ENCODE measurements around the gene SLC9A6.
A peak's percentile ranks its signal among the peaks of the same experiment; 100 is the strongest.
"Not testable (repeated sequence)": the region's sequence is repeated elsewhere in the genome, so short reads cannot be mapped to it uniquely, and the experiment has no call there.

SLC9A6 gene

DNA sequence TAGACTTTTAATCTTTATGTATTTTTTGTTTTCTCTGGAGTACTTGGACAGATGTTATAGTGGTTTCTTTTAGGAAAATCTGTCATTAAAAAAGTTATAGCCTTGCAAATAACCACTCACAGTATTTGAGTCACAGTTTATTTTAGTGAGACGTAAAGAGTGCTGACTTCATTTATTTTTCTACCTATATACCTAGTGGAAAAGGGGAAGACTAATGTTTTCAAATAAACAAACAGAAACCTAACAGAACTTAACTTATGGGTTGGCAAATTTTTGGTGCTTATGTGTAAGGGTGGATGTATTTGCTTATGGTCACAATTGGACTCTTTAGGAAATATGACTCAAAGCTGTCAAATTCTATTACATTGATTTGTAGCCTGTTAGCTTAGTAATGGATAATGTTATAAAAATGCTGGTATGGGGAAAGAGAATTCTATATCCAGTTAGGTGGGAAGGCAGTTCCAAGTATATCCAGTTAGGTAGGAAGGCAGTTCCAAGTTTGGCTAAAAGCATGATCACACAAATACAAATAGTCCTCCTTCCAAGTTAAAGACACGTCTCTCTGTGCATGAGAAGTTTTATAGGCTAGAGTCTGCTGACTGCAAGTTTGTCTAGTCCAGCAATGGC, 61.9 kb downstream of the SLC9A6 start:
- peaks cover 12% of the 10 kb centered on the region for H3K4me1 ChIP-seq (ENCODE audit: insufficient read depth, poor library complexity, severe bottlenecking)
- no peaks in the 10 kb centered on the region for H3K36me3 ChIP-seq (ENCODE audit: low read depth)
- H3K9me3 ChIP-seq (ENCODE audit: severe bottlenecking): no peaks in the 10 kb centered on the region
- no peaks in the 10 kb centered on the region for H3K27me3 ChIP-seq (ENCODE audit: insufficient read depth, poor library complexity, severe bottlenecking)
- no peak for DNase-seq (ENCODE audit: low spot score)
- peak; percentile 85 for ATAC-seq (ENCODE audit: low read depth)
- H3K27ac ChIP-seq (ENCODE audit: poor library complexity, severe bottlenecking): peak overlapping the region; percentile 33
- TF ChIP-seq, protein P1, sequence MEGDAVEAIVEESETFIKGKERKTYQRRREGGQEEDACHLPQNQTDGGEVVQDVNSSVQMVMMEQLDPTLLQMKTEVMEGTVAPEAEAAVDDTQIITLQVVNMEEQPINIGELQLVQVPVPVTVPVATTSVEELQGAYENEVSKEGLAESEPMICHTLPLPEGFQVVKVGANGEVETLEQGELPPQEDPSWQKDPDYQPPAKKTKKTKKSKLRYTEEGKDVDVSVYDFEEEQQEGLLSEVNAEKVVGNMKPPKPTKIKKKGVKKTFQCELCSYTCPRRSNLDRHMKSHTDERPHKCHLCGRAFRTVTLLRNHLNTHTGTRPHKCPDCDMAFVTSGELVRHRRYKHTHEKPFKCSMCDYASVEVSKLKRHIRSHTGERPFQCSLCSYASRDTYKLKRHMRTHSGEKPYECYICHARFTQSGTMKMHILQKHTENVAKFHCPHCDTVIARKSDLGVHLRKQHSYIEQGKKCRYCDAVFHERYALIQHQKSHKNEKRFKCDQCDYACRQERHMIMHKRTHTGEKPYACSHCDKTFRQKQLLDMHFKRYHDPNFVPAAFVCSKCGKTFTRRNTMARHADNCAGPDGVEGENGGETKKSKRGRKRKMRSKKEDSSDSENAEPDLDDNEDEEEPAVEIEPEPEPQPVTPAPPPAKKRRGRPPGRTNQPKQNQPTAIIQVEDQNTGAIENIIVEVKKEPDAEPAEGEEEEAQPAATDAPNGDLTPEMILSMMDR (IDR thresholded peaks at IDR 0.05; ENCODE audit: poor library complexity, severe bottlenecking): no peak
- H3K4me3 ChIP-seq (ENCODE audit: severe bottlenecking): no peak overlapping the region

DNA sequence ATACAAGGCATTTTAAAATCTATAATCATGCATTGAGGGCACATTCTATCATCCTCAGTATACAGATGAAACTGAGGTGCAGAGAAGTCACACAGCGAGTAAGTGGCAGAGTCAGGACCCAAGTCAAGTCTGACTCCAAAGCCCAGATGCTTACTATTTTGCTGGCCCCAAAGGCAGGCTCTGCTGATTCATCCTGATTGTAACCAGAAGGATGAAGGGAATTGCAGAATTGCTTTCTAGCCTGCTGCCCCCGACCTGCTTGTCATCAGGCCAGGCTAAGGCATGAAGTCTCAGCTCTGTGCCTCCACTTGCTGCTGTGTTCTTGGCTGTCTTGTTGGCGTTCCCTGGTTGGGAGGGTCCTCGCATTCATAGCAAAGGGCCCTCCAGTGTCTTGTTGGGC, 62.7 kb downstream of the SLC9A6 start:
- TF ChIP-seq, protein P1 (IDR thresholded peaks at IDR 0.05; ENCODE audit: poor library complexity, severe bottlenecking): no peak
- Histone ChIP-seq H3K9me3 (ENCODE audit: severe bottlenecking) (no peaks in the 10 kb centered on the region), H3K27me3 (ENCODE audit: insufficient read depth, poor library complexity, severe bottlenecking) (no peaks in the 10 kb centered on the region), H3K4me3 (ENCODE audit: severe bottlenecking) (no peak overlapping the region), H3K36me3 (ENCODE audit: low read depth) (no peaks in the 10 kb centered on the region), H3K27ac (ENCODE audit: poor library complexity, severe bottlenecking) (peak overlapping the region; percentile 33), H3K4me1 (ENCODE audit: insufficient read depth, poor library complexity, severe bottlenecking) (peaks cover 12% of the 10 kb centered on the region)
- DNase-seq (ENCODE audit: low spot score) (no peak), ATAC-seq (ENCODE audit: low read depth) (no peak; the same call in 2 of the 3 replicates)

DNA sequence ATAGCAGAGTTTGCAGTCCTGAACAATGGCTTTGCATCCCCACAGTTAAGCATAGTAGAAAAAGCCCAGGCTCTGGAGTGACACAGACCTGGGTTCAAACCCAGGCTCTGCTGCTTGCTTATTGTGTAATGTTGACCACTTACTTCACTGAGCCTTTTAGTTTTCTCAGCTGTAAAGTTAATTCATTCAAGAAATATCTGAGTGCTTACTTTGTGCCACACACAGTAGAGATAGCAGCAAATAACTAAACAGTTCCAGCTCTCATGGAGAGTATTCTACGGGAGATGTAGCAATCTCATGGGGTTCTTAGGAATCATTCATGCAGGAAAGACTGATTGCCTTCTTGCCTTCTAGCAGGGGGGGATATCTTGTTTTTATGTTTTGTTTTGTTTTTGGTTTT, 63.2 kb downstream of the SLC9A6 start:
- DNase-seq (ENCODE audit: low spot score) (no peak), ATAC-seq (ENCODE audit: low read depth) (no peak)
- H3K4me1 ChIP-seq (ENCODE audit: insufficient read depth, poor library complexity, severe bottlenecking): peaks cover 12% of the 10 kb centered on the region
- no peak overlapping the region for H3K27ac ChIP-seq (ENCODE audit: poor library complexity, severe bottlenecking)
- H3K9me3 ChIP-seq (ENCODE audit: severe bottlenecking): no peaks in the 10 kb centered on the region
- H3K27me3 ChIP-seq (ENCODE audit: insufficient read depth, poor library complexity, severe bottlenecking): no peaks in the 10 kb centered on the region
- TF ChIP-seq, protein P1 (IDR thresholded peaks at IDR 0.05; ENCODE audit: poor library complexity, severe bottlenecking): no peak
- no peaks in the 10 kb centered on the region for H3K36me3 ChIP-seq (ENCODE audit: low read depth)
- H3K4me3 ChIP-seq (ENCODE audit: severe bottlenecking): no peak overlapping the region

DNA sequence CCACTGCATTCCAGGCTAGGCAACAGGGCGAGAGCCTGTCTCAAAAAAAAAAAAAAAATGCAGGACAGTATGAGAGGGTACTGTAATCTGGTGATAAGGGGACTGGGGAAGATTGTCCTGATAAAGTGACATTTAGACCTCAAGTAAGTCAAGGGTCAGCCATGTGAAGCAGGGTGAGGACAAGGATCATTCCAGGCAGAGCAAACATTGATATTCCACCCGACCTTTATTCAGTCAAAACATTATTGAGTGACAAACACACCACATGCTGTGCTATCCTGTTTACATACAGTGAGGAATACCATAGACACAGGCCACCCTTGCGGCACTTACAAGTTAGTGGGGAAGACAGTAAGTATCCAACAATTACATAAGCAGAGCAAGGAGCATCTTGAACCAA, 64.4 kb downstream of the SLC9A6 start:
- H3K4me3 ChIP-seq (ENCODE audit: severe bottlenecking): no peak overlapping the region
- no peak overlapping the region for H3K27ac ChIP-seq (ENCODE audit: poor library complexity, severe bottlenecking)
- no peaks in the 10 kb centered on the region for H3K9me3 ChIP-seq (ENCODE audit: severe bottlenecking)
- TF ChIP-seq, protein P1 (IDR thresholded peaks at IDR 0.05; ENCODE audit: poor library complexity, severe bottlenecking): no peak
- peaks cover 12% of the 10 kb centered on the region for H3K4me1 ChIP-seq (ENCODE audit: insufficient read depth, poor library complexity, severe bottlenecking)
- no peak for ATAC-seq (ENCODE audit: low read depth)
- DNase-seq (ENCODE audit: low spot score): no peak
- H3K27me3 ChIP-seq (ENCODE audit: insufficient read depth, poor library complexity, severe bottlenecking): no peaks in the 10 kb centered on the region
- no peaks in the 10 kb centered on the region for H3K36me3 ChIP-seq (ENCODE audit: low read depth)

DNA sequence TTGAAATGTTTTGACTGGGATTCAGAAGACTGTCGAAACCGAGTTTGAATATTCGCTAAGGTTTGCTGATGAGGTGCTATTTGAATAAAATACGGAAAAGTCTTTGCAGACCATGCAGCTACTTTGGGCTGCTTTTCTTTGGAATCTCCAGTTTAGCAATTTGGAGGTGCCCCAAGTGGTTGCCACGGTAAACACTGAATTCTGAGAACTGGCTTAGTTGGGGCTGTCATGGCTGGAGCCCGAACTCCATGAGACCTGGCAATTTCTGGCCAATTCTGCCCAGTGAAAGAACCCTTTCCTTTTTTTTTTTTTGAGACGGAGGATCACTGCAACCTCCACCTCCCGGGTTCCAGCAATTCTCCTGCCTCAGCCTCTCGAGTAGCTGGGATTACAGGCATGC, 65.6 kb downstream of the SLC9A6 start:
- H3K36me3 ChIP-seq (ENCODE audit: low read depth); H3K4me3 ChIP-seq (ENCODE audit: severe bottlenecking); H3K9me3 ChIP-seq (ENCODE audit: severe bottlenecking); H3K27me3 ChIP-seq (ENCODE audit: insufficient read depth, poor library complexity, severe bottlenecking); DNase-seq (ENCODE audit: low spot score); H3K27ac ChIP-seq (ENCODE audit: poor library complexity, severe bottlenecking); ATAC-seq (ENCODE audit: low read depth): not testable (repeated sequence)
- H3K4me1 ChIP-seq (ENCODE audit: insufficient read depth, poor library complexity, severe bottlenecking): peaks cover 12% of the 10 kb centered on the region
